HEK293 (cell line): ENCODE results near the gene GARIN5A.

Experiments used
- ATF2 ChIP-seq: fragments of 450-650 bp; formaldehyde crosslinking; IDR thresholded peaks from 2 replicates; pipeline ENCODE4 v1.5.1; 2016; ENCODE audit warnings: missing biosample characterization, missing genetic modification characterization, low read depth
- CTCF ChIP-seq: fragments of 450-650 bp; formaldehyde crosslinking; IDR thresholded peaks from 2 replicates; pipeline ENCODE4 v1.5.1; 2016; ENCODE audit warnings: missing biosample characterization, missing genetic modification characterization
- PRDM10 ChIP-seq: fragments of 450-650 bp; formaldehyde crosslinking; IDR thresholded peaks from 2 replicates; pipeline ENCODE4 v1.5.1; 2016; ENCODE audit warnings: missing biosample characterization, missing genetic modification characterization
- REPIN1 ChIP-seq: fragments of 450-650 bp; formaldehyde crosslinking; IDR thresholded peaks from 2 replicates; pipeline ENCODE4 v1.5.1; 2017; ENCODE audit warnings: missing biosample characterization, missing genetic modification characterization, low read depth
- ZBTB48 ChIP-seq: fragments of 450-650 bp; formaldehyde crosslinking; IDR thresholded peaks from 2 replicates; pipeline ENCODE4 v1.5.1; 2016; ENCODE audit warnings: missing biosample characterization, missing genetic modification characterization
- ZNF274 ChIP-seq, 2 experiments: fragments of 200-500 bp in 1 of 2; fragments of 450-650 bp in 1 of 2; sonication (Bioruptor generic) in 1 of 2; formaldehyde crosslinking in 1 of 2; IDR thresholded peaks; 2 replicates each; pipeline versions ENCODE4 v1.5.1 to v1.6.1; 2014 to 2016; ENCODE audit warnings: borderline replicate concordance in 1 of 2, inconsistent platforms in 1 of 2, low read length in 1 of 2, missing biosample characterization in 1 of 2, missing genetic modification characterization in 1 of 2
- ZNF747 ChIP-seq: fragments of 450-650 bp; formaldehyde crosslinking; IDR thresholded peaks from 2 replicates; pipeline ENCODE4 v1.5.1; 2016; ENCODE audit warnings: missing biosample characterization, missing genetic modification characterization
- TF ChIP-seq, protein P1 (sequence below): fragments of 450-650 bp; formaldehyde crosslinking; IDR thresholded peaks from 2 replicates; pipeline ENCODE4 v1.5.1; 2016; ENCODE audit warnings: missing biosample characterization, missing genetic modification characterization
- TF ChIP-seq, protein P2 (sequence below): sonication (generic); formaldehyde crosslinking; IDR thresholded peaks from 2 replicates; pipeline ENCODE4 v1.8.1; 2022; ENCODE audit warnings: mild to moderate bottlenecking, moderate library complexity, missing genetic modification reagents
- TF ChIP-seq, protein P3 (sequence below): fragments of 450-650 bp; formaldehyde crosslinking; IDR thresholded peaks from 2 replicates; pipeline ENCODE4 v1.5.1; 2016; ENCODE audit warnings: missing biosample characterization, missing genetic modification characterization, low read depth

DNA sequence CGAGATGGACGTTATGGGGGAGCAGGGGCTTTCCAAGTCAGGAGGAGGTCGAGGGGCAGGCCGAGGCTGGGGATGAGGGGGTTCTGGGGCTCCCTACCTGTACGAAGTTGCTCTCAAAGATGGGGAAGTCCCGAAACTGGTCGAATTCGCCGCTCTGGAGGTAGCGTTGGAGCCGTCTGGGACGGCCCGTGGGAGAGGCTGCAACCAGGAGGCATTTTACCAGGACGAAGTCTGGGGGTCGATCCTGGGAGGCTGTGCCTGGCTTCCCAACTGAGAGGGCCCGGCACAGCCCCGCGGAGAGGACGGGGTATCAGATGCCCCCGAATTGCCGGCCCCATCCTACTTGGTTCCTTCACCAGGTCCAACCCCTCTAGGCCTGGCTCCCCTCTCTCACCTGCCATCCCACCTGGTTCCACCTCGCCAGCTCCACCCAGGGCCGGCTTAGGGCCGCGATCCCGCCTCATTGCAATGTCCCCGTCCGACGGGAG, 868 bp downstream of the GARIN5A start:
- no peak for TF ChIP-seq CTCF (tag by site-specific recombination)
- TF ChIP-seq, protein P1, sequence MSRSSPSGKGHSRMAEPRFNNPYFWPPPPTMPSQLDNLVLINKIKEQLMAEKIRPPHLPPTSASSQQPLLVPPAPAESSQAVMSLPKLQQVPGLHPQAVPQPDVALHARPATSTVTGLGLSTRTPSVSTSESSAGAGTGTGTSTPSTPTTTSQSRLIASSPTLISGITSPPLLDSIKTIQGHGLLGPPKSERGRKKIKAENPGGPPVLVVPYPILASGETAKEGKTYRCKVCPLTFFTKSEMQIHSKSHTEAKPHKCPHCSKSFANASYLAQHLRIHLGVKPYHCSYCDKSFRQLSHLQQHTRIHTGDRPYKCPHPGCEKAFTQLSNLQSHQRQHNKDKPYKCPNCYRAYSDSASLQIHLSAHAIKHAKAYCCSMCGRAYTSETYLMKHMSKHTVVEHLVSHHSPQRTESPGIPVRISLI (tag by site-specific recombination) = no peak
- TF ChIP-seq ATF2 (tag by site-specific recombination) = no peak
- TF ChIP-seq ZNF747 = no peak
- TF ChIP-seq, protein P2, sequence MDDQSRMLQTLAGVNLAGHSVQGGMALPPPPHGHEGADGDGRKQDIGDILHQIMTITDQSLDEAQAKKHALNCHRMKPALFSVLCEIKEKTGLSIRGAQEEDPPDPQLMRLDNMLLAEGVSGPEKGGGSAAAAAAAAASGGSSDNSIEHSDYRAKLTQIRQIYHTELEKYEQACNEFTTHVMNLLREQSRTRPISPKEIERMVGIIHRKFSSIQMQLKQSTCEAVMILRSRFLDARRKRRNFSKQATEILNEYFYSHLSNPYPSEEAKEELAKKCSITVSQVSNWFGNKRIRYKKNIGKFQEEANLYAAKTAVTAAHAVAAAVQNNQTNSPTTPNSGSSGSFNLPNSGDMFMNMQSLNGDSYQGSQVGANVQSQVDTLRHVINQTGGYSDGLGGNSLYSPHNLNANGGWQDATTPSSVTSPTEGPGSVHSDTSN = no peak
- TF ChIP-seq, protein P3, sequence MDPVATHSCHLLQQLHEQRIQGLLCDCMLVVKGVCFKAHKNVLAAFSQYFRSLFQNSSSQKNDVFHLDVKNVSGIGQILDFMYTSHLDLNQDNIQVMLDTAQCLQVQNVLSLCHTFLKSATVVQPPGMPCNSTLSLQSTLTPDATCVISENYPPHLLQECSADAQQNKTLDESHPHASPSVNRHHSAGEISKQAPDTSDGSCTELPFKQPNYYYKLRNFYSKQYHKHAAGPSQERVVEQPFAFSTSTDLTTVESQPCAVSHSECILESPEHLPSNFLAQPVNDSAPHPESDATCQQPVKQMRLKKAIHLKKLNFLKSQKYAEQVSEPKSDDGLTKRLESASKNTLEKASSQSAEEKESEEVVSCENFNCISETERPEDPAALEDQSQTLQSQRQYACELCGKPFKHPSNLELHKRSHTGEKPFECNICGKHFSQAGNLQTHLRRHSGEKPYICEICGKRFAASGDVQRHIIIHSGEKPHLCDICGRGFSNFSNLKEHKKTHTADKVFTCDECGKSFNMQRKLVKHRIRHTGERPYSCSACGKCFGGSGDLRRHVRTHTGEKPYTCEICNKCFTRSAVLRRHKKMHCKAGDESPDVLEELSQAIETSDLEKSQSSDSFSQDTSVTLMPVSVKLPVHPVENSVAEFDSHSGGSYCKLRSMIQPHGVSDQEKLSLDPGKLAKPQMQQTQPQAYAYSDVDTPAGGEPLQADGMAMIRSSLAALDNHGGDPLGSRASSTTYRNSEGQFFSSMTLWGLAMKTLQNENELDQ (tag by site-specific recombination) = no peak
- no peak for TF ChIP-seq PRDM10 (tag by site-specific recombination)
- no peak for TF ChIP-seq ZNF274 (IDR thresholded peaks at IDR 0.05; ENCODE audit: low read length)
- TF ChIP-seq ZNF274 (tag by site-specific recombination; IDR thresholded peaks at IDR 0.05; ENCODE audit: borderline replicate concordance) = no peak
- no peak for TF ChIP-seq ZBTB48
- TF ChIP-seq REPIN1 = no peak
